C1 segment of cervical spinal cord (tissue), 14 donors: ENCODE measurements around the gene NUP93.
A peak's percentile ranks its signal among the peaks of the same experiment; 100 is the strongest.
"Not testable (repeated sequence)": the region's sequence is repeated elsewhere in the genome, so short reads cannot be mapped to it uniquely, and the experiment has no call there.

Experiments
- DNase-seq, 14 donors: peaks; one replicate each; lab custom pipeline; 2025; lab: John Stamatoyannopoulos, UW

The NUP93 gene

DNA sequence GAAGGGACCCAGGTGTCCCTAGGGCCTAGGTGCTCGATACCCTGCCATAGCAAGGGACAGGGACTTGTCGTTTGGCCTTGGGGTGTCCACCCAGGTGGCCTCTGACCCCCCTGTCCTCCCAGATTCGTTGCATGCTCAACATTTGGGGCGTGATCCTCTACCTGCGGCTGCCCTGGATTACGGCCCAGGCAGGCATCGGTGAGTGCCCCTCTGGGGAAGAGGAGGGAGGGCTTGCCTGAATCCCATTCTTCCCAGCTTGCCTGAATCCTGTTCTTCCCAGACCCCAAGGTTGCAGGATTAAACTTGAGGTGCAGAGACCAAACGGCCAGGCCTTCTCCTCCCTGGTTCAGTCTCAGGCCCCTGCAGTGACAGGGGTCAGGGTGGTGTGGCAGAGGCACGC lies 138.2 kb downstream of the NUP93 start:
- DNase-seq, result no peak

DNA sequence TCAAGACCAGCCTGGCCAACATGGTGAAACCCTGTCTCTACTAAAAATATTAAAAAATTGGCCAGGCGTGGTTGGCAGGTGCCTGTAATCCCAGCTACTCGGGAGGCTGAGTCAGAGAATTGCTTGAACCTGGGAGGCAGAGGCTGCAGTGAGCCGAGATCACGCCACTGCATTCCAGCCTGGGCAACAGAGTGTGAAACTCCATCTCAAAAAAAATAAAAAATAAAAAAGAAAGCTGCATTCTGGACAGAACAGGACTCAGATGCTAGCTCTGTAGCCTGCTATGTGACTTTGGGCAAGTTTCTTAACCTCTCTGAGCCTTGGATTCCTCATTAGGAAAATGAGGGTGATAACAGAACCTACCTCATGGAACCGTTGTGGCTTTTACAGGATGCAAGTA lies 138.8 kb downstream of the NUP93 start:
- not testable (repeated sequence) for DNase-seq

DNA sequence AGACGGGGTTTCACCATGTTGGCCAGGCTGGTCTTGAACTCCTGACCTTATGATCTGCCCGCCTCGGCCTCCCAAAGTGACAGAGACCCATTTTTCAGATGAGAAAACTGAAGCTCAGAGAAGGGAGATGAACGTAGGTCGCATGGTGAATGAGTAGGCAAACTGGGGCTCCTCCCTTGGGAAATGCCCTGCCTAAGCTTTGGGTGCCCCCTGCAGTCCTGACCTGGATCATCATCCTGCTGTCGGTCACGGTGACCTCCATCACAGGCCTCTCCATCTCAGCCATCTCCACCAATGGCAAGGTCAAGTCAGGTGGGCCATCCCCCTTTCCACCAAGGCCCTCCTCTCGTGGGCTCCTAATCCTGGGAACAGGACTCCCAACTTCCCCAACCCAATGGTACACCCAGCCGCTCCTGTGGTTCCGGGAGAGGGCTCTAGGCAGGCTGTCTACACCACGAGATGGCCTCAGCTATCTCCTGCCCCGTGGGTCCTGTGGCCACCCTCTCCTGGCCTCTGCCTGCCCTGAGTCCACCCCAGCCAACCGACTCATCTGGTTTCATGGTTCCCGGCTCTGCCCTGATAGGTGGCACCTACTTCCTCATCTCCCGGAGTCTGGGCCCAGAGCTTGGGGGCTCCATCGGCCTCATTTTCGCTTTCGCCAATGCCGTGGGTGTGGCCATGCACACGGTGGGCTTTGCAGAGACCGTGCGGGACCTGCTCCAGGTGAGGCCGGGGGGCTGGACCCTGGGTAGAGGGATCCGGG lies 139.8 kb downstream of the NUP93 start:
- no peak for DNase-seq

DNA sequence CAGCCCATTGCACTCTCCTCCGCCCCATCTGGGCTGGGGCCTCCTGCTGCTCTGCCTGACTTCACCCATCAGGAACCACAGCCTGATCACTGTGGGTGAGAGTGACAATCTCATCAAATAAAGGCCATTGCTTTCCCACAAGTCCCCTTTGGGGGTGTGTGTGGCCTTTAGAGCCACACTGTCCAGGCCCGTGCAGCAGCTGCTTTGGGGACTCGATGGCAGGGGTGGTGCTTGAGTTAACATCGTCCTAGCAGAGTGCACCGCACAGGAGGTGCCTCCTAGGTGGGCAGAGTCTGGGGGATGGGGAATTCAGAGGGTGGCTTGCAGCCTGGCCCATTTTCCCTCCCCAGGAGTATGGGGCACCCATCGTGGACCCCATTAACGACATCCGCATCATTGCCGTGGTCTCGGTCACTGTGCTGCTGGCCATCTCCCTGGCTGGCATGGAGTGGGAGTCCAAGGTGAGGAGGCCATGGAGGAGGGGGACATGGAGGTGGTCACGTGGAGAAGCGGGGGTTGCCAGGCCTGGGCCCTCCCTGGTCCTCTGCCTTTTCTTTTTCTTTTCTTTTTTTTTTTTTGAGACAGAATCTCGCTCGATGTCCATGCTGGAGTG lies 140.5 kb downstream of the NUP93 start:
- no peak for DNase-seq

DNA sequence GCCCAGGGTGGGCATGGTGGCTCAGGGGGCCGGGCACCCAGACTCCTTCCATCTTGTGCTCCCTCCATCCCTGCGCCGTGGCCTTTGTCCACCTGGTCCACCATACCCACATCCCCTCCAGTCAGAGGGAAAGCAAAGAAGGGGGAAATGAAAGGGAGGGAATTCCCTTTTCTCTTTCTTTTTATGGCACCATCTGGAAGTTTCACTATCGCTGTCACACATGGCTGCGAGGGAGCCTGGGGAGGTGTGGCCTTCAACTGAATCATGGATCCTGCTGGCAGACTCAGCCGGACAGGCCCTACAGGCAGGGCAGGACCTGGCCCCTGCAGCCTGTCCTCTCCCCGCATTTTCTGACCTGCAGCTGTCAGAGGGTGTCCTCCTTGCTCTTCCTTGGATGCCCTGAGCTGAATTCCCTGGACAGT lies 141.3 kb downstream of the NUP93 start:
- no peak for DNase-seq

DNA sequence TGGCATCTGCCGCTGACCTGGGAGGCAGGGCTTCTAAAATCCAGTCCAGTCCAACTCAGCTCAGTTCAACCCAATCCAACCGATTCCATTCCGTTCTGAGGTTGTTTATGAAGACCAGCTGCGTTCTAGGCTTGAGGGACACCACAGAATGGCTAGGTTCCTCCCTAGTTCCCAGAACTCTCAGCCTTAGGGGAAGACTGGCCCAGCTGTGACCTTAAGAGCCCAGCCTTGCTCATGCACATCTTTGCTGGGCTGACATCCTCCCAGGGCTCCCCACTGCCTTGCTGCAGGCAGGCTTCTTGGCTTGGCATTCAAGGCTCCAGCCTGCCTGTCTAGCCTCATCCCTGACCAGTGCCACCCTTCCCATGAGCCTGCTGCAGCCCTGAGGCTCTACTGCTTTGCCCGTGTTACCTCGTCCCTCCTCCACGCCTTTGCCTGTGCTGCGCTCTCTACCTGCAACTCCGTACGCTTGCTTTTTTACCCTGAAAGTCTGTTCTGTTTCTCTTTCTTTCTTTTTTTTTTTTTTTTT lies 143.0 kb downstream of the NUP93 start:
- DNase-seq, result no peak

DNA sequence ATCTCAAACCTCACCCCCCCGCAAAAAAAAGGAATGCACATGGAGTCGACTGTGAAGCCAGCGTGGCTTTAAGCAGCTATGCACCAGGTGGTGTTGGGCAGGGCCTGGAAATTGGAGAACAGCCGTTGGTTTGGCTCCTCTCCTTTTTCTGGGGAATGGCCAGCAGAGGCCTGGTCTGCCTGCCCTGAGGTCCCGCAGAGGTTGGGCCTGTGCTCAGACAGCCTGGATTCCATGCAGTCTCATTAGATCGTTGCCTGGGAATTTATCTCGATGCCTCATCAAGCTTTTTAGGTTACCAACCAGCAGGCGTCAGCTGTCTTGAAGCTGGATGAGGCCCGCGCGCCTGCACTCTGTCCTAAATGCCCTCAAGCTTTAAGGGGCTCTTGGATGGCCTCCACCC lies 144.9 kb downstream of the NUP93 start:
- DNase-seq, result peak in 1 of 14 donors; percentile 47

DNA sequence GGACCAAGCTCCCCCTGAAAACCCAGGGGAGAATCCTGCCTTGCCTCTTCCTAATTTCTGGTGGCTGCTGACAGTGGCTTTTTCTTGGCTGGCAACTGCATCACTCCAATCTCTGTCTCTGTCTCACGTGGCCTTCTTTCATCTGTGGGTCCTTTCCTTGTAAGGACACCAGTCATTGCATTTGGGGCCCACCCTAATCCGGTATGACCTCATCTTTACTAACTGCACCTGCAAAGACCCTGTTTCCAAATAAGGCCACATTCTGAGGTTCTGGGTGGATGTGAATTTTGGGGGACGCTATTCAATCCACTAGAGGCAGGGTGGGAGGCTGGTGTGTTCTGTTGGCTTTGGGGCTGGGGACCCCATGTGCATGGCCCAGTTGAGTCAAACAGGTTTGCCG lies 146.1 kb downstream of the NUP93 start:
- no peak for DNase-seq

DNA sequence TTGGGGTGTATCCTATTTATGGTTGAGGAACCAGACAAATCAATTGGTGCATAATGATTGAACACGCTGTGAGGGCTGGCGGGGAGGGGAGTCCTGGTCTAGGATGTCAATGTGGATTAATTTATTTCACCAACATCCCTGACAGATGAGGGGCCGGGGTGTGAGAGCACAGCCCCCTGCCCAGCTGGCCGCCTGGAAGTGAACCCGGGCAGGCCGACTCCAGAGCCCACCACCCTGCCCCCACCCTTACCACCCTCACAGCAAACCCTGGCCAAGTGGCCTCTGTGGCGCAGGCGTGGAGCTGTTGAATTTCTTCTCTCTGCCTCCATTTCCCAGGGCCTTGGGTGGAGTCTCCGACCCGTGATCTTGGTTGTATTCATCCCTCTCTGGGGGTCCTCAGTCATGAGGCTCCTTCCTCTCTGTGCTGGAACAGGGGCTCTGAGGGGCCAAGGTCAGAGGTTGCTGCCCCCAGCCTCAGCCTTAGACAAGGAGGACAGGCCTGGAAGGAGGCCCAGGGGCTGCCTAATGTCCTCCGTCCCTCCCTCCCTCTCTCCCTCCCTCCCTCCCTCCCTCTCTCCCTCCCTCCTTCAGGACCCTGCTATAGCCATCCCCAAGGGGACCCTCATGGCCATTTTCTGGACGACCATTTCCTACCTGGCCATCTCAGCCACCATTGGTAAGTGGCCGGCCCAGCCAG lies 147.7 kb downstream of the NUP93 start:
- DNase-seq, result no peak

DNA sequence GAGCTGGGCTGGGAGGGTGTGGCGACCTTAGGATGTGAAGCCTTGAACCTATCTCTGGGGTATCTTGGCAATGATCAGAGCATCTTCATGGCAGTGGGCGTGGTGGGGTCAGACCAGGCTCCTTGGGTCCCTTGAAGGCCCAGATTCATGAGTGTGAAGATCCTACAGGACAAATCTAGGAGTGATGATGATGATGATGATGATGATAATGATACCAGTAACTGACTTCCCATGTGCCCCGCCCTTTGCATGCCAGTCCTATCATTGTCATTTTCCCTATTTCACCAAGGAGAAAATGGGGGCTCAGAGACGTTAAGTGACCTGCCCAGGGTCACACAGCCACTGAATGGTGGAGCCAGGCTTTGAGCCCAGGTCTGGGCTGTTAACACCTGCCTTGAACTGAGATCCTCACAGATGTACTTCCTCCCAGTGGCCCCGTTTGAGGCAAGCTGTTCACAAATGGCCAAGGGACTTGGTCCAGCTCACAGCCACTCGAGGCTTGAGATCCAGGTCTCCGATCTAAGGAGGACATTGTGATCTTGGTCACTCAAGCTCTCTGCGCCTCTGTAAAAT lies 148.4 kb downstream of the NUP93 start:
- no peak for DNase-seq

DNA sequence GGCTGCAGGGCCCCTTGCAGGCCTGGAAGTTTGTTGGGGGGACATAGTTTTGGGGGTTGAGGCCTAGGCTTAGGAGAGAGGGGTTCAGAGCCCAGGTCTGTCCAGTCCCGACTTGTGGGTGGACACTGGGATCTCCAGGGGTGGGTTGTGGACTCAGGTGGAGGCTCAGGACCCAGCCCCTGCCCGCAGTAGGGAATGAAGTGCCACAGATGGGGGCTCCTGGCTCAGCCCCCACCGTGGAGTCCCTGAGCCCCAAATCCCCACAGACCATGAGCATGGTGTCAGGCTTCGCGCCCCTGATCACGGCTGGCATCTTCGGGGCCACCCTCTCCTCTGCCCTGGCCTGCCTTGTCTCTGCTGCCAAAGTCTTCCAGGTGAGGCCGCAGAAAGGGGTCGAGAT lies 149.3 kb downstream of the NUP93 start:
- DNase-seq, result no peak

DNA sequence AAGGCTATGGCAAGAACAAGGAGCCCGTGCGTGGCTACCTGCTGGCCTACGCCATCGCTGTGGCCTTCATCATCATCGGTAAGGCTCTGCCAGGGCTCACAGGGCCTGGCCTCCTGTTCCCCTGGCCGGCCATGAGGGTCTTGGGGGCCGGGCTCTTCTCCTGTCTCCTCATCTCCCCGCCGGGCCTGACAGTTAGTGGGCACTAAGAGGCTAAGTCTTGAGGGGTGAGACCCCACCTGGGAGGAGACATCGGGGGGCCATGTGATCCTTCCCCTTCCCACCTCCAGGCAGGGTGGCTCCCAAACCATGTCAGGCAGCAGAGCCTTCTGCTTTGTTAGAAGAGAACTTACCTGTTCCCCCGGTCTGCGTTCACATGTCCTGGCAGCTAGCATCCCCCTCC lies 150.2 kb downstream of the NUP93 start:
- DNase-seq, result no peak

DNA sequence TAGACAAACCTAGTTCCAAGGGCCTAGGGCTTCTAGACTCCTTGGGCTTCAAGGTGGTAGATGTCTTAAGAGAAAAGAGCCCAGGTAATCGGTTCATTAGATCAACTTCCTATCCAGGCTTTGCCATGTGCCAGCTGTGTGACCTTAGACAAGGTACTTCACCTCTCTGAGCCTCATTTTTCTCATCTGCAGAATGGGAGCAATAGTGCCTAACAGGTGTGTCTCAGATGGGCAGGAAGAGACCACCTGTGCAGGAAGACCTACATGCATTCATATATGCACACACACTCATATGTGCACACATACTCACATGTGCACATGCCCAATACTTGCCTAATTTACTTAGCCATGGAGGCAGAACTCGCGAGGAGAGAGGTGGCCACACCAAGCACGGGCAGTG lies 150.8 kb downstream of the NUP93 start:
- DNase-seq, result no peak

DNA sequence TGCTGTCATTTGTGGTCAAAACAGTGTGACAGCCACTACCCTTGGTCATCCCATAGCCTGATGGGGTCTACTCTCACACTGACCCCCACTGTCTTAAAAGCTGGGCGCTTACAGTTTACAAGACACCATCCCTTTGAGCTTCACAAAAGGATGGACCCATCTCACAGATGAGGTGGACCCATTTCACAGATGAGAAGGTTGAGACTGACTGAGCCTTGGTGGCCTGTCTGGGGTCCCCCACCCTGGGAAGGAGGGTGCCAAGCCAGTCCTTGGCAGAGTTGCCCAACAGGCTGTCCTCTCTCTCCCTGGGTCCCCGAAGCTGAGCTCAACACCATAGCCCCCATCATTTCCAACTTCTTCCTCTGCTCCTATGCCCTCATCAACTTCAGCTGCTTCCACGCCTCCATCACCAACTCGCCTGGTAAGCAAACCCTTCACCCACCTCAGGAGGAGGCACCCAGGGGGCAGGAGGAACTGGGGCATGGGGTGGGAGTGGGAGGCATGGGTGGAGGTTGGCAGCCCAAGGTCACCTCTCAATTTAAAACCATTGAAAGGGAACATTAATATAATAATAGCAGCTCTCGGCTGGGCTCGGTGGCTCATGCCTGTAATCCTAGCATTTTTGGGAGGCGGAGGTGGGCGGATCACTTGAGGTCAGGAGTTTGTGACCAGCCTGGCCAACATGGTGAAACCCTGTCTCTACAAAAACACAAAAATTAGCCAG lies 152.3 kb downstream of the NUP93 start:
- DNase-seq, result no peak

DNA sequence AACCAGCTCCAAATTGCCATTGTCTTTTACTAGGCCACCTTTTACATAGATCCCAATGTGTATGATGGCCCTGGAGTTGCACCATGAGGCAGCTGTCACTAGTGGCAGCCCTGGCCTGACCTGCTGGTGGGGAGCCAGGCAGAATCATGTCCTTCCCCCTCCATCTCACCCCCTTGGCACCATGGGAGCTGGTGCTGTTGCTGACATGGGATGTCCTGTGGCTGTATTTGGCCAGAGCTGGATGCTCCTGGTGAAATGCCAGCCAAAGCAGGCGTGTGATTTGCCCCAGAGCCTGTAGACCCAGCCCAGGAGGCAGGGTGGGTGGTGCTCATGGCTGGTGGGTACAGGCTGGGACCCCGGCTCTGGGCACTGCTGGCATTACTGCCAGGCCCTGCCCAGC lies 153.7 kb downstream of the NUP93 start:
- no peak for DNase-seq

DNA sequence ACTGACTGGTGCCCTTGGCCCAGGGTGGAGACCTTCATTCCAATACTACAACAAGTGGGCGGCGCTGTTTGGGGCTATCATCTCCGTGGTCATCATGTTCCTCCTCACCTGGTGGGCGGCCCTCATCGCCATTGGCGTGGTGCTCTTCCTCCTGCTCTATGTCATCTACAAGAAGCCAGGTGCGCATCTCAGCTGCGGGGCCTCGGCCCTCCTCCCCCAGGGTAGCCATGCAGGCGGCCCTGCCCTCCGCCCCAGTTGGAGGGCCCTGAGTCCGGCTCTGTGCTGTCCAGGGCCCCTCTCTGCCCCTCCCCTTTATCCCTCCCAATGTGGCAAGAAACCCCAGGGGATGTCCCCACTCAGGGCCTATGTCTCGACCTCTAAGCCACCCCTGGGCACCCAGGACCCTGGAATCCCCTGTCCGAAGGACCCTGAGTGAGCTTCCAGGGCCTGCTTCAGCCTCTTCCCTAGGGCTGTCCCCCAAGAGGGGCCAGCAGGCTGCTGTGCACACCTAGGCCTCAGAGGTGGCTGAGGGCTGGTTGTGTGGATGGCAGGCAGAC lies 154.2 kb downstream of the NUP93 start:
- DNase-seq, result no peak

DNA sequence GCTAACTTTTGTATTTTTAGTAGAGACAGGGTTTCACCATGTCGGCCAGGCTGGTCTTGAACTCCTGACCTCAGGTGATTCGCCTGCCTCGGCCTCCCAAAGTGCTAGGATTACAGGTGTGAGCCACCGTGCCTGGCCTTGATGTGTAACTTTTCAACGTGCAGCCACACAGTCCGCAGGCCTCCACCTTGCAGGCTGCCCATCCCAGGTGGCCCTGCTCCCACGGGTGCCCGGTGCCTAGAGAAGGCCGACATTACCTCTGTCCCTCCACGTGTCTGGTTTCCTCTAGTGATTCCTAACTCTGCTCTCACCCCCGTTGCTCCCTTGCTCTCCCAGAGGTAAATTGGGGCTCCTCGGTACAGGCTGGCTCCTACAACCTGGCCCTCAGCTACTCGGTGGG lies 155.0 kb downstream of the NUP93 start:
- DNase-seq, result not testable (repeated sequence)

DNA sequence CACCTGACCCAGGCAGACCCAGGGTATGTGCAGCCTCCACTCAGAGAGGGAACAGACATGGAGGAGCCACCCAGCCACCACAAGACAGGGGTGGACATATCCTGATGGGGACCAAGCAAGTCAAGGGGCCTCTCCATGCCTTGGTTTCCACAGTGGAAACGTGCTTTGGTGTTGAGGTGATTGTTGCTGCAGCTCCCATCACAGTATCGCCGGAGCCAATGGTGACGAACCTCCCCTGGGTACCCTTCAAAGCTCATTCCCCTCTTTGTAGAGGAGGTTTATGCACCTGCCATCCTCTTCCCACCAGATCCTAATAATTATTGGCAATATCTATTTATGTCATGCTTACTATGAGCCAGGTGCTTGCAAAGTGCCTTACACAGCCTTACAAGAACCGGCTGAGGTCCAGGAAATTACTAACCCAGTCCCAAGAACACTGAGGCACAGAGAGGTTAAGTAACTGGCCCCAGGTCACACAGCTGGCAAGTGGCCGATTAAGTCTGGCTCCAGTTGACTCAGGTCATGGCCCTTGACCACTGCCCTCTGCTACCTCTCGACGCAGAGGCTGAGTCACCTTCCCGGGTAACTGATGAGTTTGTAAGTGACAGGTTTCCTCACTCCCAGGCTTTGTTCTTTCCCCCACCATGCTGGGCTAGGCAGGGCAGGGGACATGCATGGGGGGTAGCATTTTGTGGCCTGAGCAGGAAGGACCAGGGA lies 155.7 kb downstream of the NUP93 start:
- DNase-seq, result no peak

DNA sequence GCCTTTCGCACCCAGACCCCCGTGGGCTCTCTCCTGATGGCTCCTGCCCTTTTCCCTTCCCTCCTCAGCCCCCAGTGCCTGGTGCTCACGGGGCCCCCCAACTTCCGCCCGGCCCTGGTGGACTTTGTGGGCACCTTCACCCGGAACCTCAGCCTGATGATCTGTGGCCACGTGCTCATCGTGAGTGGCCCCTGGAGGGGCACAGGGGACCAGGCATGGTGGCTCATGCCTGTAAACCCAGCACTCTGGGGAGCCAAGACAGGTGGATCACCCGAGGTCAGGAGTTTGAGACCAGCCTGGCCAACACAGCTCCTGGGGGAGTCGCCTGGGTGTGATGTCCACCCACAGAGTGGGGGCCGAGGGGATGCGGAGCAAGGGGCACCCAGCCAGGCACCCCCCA lies 156.4 kb downstream of the NUP93 start:
- no peak for DNase-seq

DNA sequence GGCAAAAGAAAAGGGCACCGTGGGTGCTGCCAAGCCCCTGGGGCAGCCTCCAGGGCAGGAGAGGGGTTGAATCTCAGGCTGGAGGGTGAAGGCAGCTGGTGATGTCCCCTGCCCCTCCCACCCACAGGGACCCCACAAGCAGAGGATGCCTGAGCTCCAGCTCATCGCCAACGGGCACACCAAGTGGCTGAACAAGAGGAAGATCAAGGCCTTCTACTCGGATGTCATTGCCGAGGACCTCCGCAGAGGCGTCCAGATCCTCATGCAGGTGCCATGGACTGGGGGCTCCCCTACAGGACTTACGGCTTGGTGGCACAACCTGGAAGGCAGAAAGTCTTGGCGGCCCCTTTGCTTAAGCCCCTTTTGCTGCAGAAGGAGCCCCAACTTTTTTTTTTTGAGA lies 156.9 kb downstream of the NUP93 start:
- DNase-seq, result no peak

DNA sequence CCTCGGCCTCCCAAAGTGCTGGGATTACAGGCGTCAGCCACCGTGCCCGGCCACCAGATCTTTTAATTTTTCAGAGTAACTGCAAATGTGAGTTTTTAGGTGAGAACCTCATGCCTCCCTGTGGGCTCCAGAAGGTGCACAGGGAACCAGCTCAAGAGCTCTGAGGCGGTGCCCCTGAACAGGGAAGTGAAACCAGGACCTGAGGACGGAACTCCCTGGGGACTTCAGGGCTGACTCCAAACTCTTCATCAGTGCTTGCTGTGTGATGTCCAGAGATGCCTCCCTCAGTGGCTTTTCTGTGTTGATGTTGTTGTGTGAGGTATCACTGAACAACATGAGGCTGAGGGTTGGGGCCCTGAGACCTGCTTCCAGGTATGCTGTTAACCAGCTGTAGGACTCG lies 158.9 kb downstream of the NUP93 start:
- no peak for DNase-seq
